Lung (tissue), 12 donors: ENCODE results near the gene PRKN. TPM values are rescaled to one million over a fixed set of nuclear protein-coding genes. Genes with fewer than 3 reads are reported as not detected.
A peak's percentile ranks its signal among the peaks of the same experiment; 100 is the strongest.

ENCODE experiments used
- ATAC-seq: fragments of 200-7000 bp; cut with Tn5 transposase; one replicate; pipeline ENCODE4 v1.9.1; 2020; ENCODE audit warnings: moderate number of reproducible peaks; ENCODE audit not compliant: insufficient read depth, low FRiP score
- DNase-seq, 3 donors: peaks; one replicate each; pipeline ENCODE4 v3.0.0-alpha.2; 2013 to 2017
- H3K27ac ChIP-seq, 2 donors: one replicate each; pipeline ENCODE4 v1.5.1; 2013; ENCODE audit warnings: mild to moderate bottlenecking in 2 of 2, moderate library complexity in 2 of 2, control low read depth in 1 of 2, inconsistent platforms in 1 of 2, low read depth in 1 of 2, low read length in 1 of 2
- H3K27me3 ChIP-seq, 3 donors: one replicate each; pipeline ENCODE4 v1.5.1; 2013; ENCODE audit warnings: low read length in 2 of 3; ENCODE audit not compliant: control insufficient read depth in 3 of 3, insufficient read depth in 3 of 3
- H3K36me3 ChIP-seq, 4 donors: one replicate each; pipeline ENCODE4 v1.5.1; 2013; ENCODE audit warnings: low read length in 4 of 4, mild to moderate bottlenecking in 1 of 4, moderate library complexity in 1 of 4; ENCODE audit not compliant: control insufficient read depth in 4 of 4, insufficient read depth in 4 of 4
- H3K4me1 ChIP-seq, 5 donors: one replicate each; pipeline ENCODE4 v1.5.1; 2013; ENCODE audit warnings: low read length in 5 of 5, mild to moderate bottlenecking in 2 of 5, moderate library complexity in 1 of 5; ENCODE audit not compliant: control insufficient read depth in 5 of 5, insufficient read depth in 5 of 5
- H3K4me3 ChIP-seq: one replicate; pipeline ENCODE4 v1.5.1; 2013; ENCODE audit warnings: mild to moderate bottlenecking, control low read depth, moderate library complexity
- H3K9ac ChIP-seq, 2 donors: one replicate each; pipeline ENCODE4 v1.5.1; 2013; ENCODE audit warnings: low read length in 2 of 2, control low read depth in 1 of 2; ENCODE audit not compliant: insufficient read depth in 1 of 2
- H3K9me3 ChIP-seq, 4 donors: one replicate each; pipeline ENCODE4 v1.5.1; 2013; ENCODE audit warnings: low read length in 3 of 4, mild to moderate bottlenecking in 1 of 4, moderate library complexity in 1 of 4; ENCODE audit not compliant: control insufficient read depth in 4 of 4, insufficient read depth in 3 of 4
- WGBS, 2 donors: extraction: QIAGEN DNeasy Blood & Tissue Kit; methylation state at CpG; one replicate each; pipeline ENCODE4 v1.1.7; 2013; 5-methylcytosine and 5-hydroxymethylcytosine counted together
- polyA plus RNA-seq, 2 donors: library from polyadenylated mRNA; stranded (reverse); fragments of 200-250 nt; gene quantifications; one replicate each; pipeline ENCODE4 v1.2.1, GENCODE V29; 2013
- total RNA-seq, 2 donors: library from RNA; depleted of rRNA in 1 of 2; stranded (reverse); fragments of >200 nt in 1 of 2; gene quantifications; one replicate each; pipeline ENCODE4 v1.2.1, GENCODE V29; 2014 to 2021
- TF ChIP-seq, protein P1 (sequence below): IDR thresholded peaks from 2 replicates; pipeline ENCODE4 v1.5.1; 2012; ENCODE audit warnings: mild to moderate bottlenecking; ENCODE audit errors: control extremely low read depth, extremely low read depth
- donor health status: control.
- donor health status: control.
- donor health status: Bipolar disorder and iron deficiency.
- donor health status: healthy.
- donor health status: DM: yes; HTN: yes; CAD: no.

The PRKN gene
- total and polyA plus RNA-seq, 4 donors: 0.27 to 11.2 (median 3.1) TPM

DNA sequence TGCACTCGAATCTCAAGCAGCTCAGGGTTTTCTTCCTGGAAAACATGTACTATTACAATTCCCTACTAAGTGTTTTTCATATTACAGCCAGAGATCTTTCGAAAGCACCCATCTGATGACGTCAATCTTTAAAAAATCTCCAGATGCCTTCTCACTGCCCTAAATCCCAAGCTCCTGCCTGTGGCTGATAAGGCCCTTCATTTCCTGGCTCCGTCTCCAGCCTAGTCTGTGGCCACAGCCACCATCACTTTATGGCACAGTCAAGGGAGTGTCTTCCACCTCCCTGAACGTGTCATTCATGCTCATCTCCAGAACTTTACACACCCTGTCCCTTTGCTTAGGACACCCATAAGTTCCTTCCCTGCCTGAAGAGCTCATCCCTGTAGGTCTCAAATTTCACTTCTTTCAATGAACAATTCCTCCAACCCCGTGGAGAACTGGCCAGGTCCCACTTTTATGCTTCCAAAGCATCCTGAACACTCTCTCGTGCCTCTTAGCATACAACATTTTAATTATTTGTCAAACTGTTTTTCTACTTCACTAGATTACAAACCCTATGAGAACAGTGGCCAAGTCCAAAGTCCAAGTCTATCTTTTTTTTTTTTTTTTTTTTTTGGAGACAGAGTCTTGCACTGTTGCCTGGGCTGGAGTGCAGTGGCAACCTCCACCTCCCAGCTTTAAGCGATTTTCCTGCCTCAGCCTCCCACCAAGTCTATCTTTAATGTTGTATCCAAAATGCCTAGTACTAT is 1347.6 kb downstream of the PRKN start:
- no peak overlapping the region for H3K4me3 ChIP-seq
- H3K36me3 ChIP-seq: no peaks in the 10 kb centered on the region
- no peaks in the 10 kb centered on the region for H3K9me3 ChIP-seq
- ATAC-seq (no peak), DNase-seq (no peak)
- H3K4me1 ChIP-seq: peaks cover 0 to 10% (median 3%) of the 10 kb centered on the region in 5 donors
- no peak overlapping the region for H3K27ac ChIP-seq
- WGBS, 2 donors: 68 to 69% methylated on average over 8 of the region's 8 CpGs
- no peak overlapping the region for H3K9ac ChIP-seq
- TF ChIP-seq, protein P1, sequence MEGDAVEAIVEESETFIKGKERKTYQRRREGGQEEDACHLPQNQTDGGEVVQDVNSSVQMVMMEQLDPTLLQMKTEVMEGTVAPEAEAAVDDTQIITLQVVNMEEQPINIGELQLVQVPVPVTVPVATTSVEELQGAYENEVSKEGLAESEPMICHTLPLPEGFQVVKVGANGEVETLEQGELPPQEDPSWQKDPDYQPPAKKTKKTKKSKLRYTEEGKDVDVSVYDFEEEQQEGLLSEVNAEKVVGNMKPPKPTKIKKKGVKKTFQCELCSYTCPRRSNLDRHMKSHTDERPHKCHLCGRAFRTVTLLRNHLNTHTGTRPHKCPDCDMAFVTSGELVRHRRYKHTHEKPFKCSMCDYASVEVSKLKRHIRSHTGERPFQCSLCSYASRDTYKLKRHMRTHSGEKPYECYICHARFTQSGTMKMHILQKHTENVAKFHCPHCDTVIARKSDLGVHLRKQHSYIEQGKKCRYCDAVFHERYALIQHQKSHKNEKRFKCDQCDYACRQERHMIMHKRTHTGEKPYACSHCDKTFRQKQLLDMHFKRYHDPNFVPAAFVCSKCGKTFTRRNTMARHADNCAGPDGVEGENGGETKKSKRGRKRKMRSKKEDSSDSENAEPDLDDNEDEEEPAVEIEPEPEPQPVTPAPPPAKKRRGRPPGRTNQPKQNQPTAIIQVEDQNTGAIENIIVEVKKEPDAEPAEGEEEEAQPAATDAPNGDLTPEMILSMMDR: no peak
- no peaks in the 10 kb centered on the region for H3K27me3 ChIP-seq

DNA sequence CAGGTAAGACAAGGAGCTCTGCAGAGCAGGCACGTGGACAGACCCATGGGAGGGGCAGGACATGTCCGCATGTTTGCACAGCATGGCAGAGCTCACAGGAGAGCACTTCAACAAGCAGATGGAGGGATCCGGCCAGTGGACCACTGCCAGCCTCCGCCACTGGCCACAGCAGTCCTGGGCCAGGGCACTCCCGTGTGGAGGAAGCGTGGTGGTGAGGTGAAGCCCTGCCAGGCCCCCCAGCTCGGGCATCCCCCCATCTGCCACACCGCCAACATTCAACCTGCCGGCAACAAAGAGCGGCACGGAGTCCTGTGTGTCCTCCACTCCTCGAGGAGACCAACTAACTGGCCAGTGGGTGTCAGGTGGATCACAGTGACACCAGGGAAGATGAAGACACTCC is 1349.5 kb downstream of the PRKN start:
- Histone ChIP-seq H3K27ac (no peak overlapping the region), H3K27me3 (peaks cover 0 to 3% (median 0%) of the 10 kb centered on the region in 3 donors), H3K9ac (no peak overlapping the region), H3K36me3 (no peaks in the 10 kb centered on the region), H3K4me3 (no peak overlapping the region), H3K9me3 (no peaks in the 10 kb centered on the region), H3K4me1 (peaks cover 0 to 11% (median 3%) of the 10 kb centered on the region in 5 donors)
- TF ChIP-seq, protein P1: no peak
- 87 to 89% methylated on average over 12 of the region's 12 CpGs for WGBS, 2 donors
- ATAC-seq: no peak
- peak in 1 of 3 donors; percentile 8 for DNase-seq

DNA sequence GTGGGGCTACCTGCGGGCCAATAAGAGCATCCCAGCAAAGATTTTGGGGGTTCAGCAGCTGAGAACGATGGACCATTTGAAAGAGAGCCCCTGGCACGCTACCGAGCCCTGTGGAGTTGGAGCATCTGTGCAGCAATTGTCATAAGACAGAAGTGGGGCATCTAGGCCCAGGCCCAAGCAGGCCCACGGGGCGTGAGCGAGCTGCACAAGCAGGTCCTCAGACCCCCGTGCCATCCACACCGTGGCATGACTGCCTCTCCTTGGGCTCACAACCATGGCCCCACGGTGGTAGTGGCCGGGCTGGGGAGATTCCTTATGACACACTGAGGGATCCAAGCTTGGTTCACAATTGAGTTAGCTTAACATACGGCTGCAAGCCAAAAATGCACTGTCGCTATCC is 1350.5 kb downstream of the PRKN start:
- no peak overlapping the region for H3K4me3 ChIP-seq
- 93 to 94% methylated on average over 13 of the region's 13 CpGs for WGBS, 2 donors
- peaks cover 0 to 11% (median 3%) of the 10 kb centered on the region in 5 donors for H3K4me1 ChIP-seq
- H3K36me3 ChIP-seq: no peaks in the 10 kb centered on the region
- TF ChIP-seq, protein P1: no peak
- no peaks in the 10 kb centered on the region for H3K9me3 ChIP-seq
- DNase-seq (no peak), ATAC-seq (no peak)
- H3K9ac ChIP-seq: no peak overlapping the region
- H3K27me3 ChIP-seq: peaks cover 0 to 3% (median 0%) of the 10 kb centered on the region in 3 donors
- no peak overlapping the region for H3K27ac ChIP-seq
